HepG2 (cell line): ENCODE data around the gene RAMP3. TPM values are rescaled to one million over a fixed set of nuclear protein-coding genes. Genes with fewer than 3 reads are reported as not detected.
"Not testable (repeated sequence)": the region's sequence is repeated elsewhere in the genome, so short reads cannot be mapped to it uniquely, and the experiment has no call there.

Experiments
- ATAC-seq: fragments of 200-7000 bp; cut with Tn5 transposase; 3 replicates; pipeline ENCODE4 v1.9.1; 2020; ENCODE audit warnings: mild to moderate bottlenecking, moderate library complexity
- BruUV-seq: library from RNA; stranded (reverse); fragments of 400-500 nt; replicated peaks from 2 replicates; lab custom pipeline; 2021; lab: Mats Ljungman, UMichigan
- CTCF ChIA-PET: fragments of 300-600 bp; formaldehyde crosslinking; extraction: SDS; loops from one replicate; lab custom pipeline; 2021; ENCODE audit warnings: low total read pairs, inconsistent platforms, low intra/inter-chr PET ratio; lab: Yijun Ruan, JAX
- POLR2A ChIA-PET: fragments of 350-600 bp; sonication (Branson Sonifier 250); formaldehyde crosslinking; loops from one replicate; lab custom pipeline; 2020; ENCODE audit warnings: antibody characterized with exemption, inconsistent platforms; lab: Yijun Ruan, JAX
- DNase-seq: peaks from one replicate; pipeline ENCODE4 v3.0.0-alpha.2; 2015; ENCODE audit warnings: low spot score
- FAIRE-seq: peaks from 3 replicates; lab custom pipeline; 2011; peaks lifted over from hg19 to GRCh38; lab: Jason Lieb, UNC
- H2AFZ ChIP-seq: one replicate; pipeline ENCODE4 v1.6.1; 2011; ENCODE audit warnings: low read length, inconsistent platforms
- H3K27ac ChIP-seq: fragments of 300-600 bp; 3 replicates; pipeline ENCODE4 v1.8.0; 2011; ENCODE audit warnings: mixed run types, mild to moderate bottlenecking, mixed read lengths, low read length, inconsistent platforms; ENCODE audit not compliant: insufficient read depth; ENCODE audit errors: extremely low read length
- H3K27me3 ChIP-seq, 2 experiments: fragments of 200-600 bp in 1 of 2; 2 replicates in 1 of 2; 3 replicates in 1 of 2; pipeline versions ENCODE4 v1.6.0 to v1.8.0; 2011; ENCODE audit warnings: low read length in 2 of 2, mild to moderate bottlenecking in 2 of 2, moderate library complexity in 2 of 2, inconsistent platforms in 1 of 2; ENCODE audit not compliant: insufficient read depth in 2 of 2, control insufficient read depth in 1 of 2
- H3K36me3 ChIP-seq, 2 experiments: fragments of 200-600 bp in 1 of 2; replicated peaks in 1 of 2; 2 replicates in 1 of 2; 3 replicates in 1 of 2; pipeline versions ENCODE4 v1.5.1 to v1.8.0; 2011; ENCODE audit warnings: low read length in 2 of 2, inconsistent platforms in 1 of 2; ENCODE audit not compliant: insufficient read depth in 2 of 2, control insufficient read depth in 1 of 2
- H3K4me1 ChIP-seq: 2 replicates; pipeline ENCODE4 v1.5.1; 2012; ENCODE audit warnings: low read length, inconsistent platforms; ENCODE audit not compliant: insufficient read depth
- H3K4me2 ChIP-seq: 2 replicates; pipeline ENCODE4 v1.6.0; 2011; ENCODE audit warnings: low read depth, low read length, inconsistent platforms
- H3K4me3 ChIP-seq, 3 experiments: fragments of 200-600 bp in 1 of 3; sonication (generic), shearing (Covaris generic) in 1 of 3; replicated peaks in 1 of 3; 2 replicates each; pipeline ENCODE4 v1.5.1; 2011 to 2016; ENCODE audit warnings: low read length in 3 of 3, inconsistent platforms in 2 of 3, low read depth in 2 of 3, mild to moderate bottlenecking in 2 of 3, control low read depth in 1 of 3, mixed read lengths in 1 of 3; ENCODE audit not compliant: insufficient read depth in 1 of 3
- H3K79me2 ChIP-seq: one replicate; pipeline ENCODE4 v1.6.1; 2011; ENCODE audit warnings: low read length, inconsistent platforms; ENCODE audit not compliant: insufficient read depth
- H3K9ac ChIP-seq: 2 replicates; pipeline ENCODE4 v1.6.0; 2011; ENCODE audit warnings: mild to moderate bottlenecking, low read depth, low read length, inconsistent platforms; ENCODE audit not compliant: insufficient read depth
- H3K9me3 ChIP-seq: 2 replicates; pipeline ENCODE4 v1.5.1; 2012; ENCODE audit warnings: mild to moderate bottlenecking, low read length
- H4K20me1 ChIP-seq: 2 replicates; pipeline ENCODE4 v1.6.0; 2011; ENCODE audit warnings: inconsistent platforms, mild to moderate bottlenecking, low read length, moderate library complexity; ENCODE audit not compliant: insufficient read depth
- ARNTL ChIP-seq: sonication (generic); formaldehyde crosslinking; IDR thresholded peaks from 2 replicates; pipeline ENCODE4 v1.4.0; 2020; ENCODE audit warnings: mild to moderate bottlenecking, missing genetic modification reagents
- ATM ChIP-seq: fragments of 450-650 bp; IDR thresholded peaks from 2 replicates; pipeline ENCODE4 v1.7.1; 2017; ENCODE audit warnings: mild to moderate bottlenecking, borderline replicate concordance
- WGBS: methylation state at CpG from one replicate; pipeline ENCODE4 v1.1.6; 2017; ENCODE audit warnings: low lambda C conversion rate; 5-methylcytosine and 5-hydroxymethylcytosine counted together
- in situ Hi-C: cut with HindIII; loops from 2 replicates; pipeline ENCODE4 v1.10.0; 2017; ENCODE audit warnings: low pct_unique_long_range_greater_than_20kb; ENCODE audit not compliant: extremely low pct_ligation_motif_present
- intact Hi-C: fragments of 100-400 bp; cut with micrococcal nuclease; formaldehyde crosslinking; loops from one replicate; pipeline ENCODE4 v1.10.0; 2022; ENCODE audit not compliant: unreplicated experiment
- polyA plus RNA-seq, 8 experiments: library from polyadenylated mRNA; depleted of rRNA in 3 of 8; stranded (reverse) in 7 of 8; unstranded in 1 of 8; fragments of >200 nt; fragmentation: Illumina TruSeq in 4 of 8; extraction: Trizol in 4 of 8; gene quantifications; 2 replicates each; pipeline versions ENCODE4 v1.2.1 to v1.2.3, GENCODE V29; 2011 to 2016; ENCODE audit warnings: low read depth in 4 of 8, missing spikeins in 1 of 8, mixed read lengths in 1 of 8; ENCODE audit not compliant: insufficient read depth in 1 of 8
- total RNA-seq, 5 experiments: library from RNA; depleted of rRNA; stranded (reverse); fragments of >200 nt; fragmentation: Illumina TruSeq; extraction: Trizol; gene quantifications; 2 replicates each; pipeline ENCODE4 v1.2.3, GENCODE V29; 2016; ENCODE audit warnings: low read depth in 1 of 5

Gene RAMP3
- total and polyA plus RNA-seq, 2 of the 13 experiments (the other 11 are each of a cell fraction or from before 2014, with no cell fraction given) = not detected

GRCh38 chr7:45153233-45153632 lies 4.4 kb upstream of the RAMP3 start:
- Histone ChIP-seq H3K27me3 (peaks cover 6 to 59% of the 10 kb centered on the region in 2 experiments; a peak in 4 of 5 replicates), H4K20me1 (no peaks in the 10 kb centered on the region), H2AFZ (no peak overlapping the region), H3K36me3 (no peaks in the 10 kb centered on the region), H3K4me2 (no peak overlapping the region), H3K9ac (no peak overlapping the region), H3K4me1 (no peaks in the 10 kb centered on the region), H3K79me2 (no peaks in the 10 kb centered on the region), H3K27ac (no peak overlapping the region), H3K9me3 (no peaks in the 10 kb centered on the region), H3K4me3 (no peak overlapping the region)
- intact Hi-C loops = loop anchor here (5.0 to 10.0 kb wide), 2 partner anchors 432 to 509 kb away; no protein-coding TSS in a partner anchor
- TF ChIP-seq ATM (0 out of 2 replicates have a peak, but pooled peaks have one; percentile 14), ARNTL (CRISPR knock-in tag) (no peak)
- FAIRE-seq (no peak), DNase-seq (no peak), ATAC-seq (no peak; the same call in 2 of the 3 replicates)
- POLR2A ChIA-PET = no interaction called here
- in situ Hi-C loops = loop anchor here (5.0 to 25.0 kb wide), 2 partner anchors 109 to 434 kb away; no protein-coding TSS in a partner anchor
- CTCF ChIA-PET = interaction anchor here (2.7 kb wide), 1 partner anchor 107 kb away, joined by 37 read pairs; no protein-coding TSS in a partner anchor
- 21% methylated on average over 3 of the region's 3 CpGs for WGBS
- no TSS peak for BruUV-seq

GRCh38 chr7:45153861-45154260 lies 3.7 kb upstream of the RAMP3 start:
- ATAC-seq, H4K20me1 ChIP-seq, FAIRE-seq, H3K27ac ChIP-seq, H3K4me3 ChIP-seq, H3K4me1 ChIP-seq, H3K4me2 ChIP-seq, H3K36me3 ChIP-seq, H3K9ac ChIP-seq, H2AFZ ChIP-seq, DNase-seq, POLR2A ChIA-PET, H3K79me2 ChIP-seq, BruUV-seq, H3K9me3 ChIP-seq: not testable (repeated sequence)
- intact Hi-C loops (loop anchor here (2.0 to 10.0 kb wide), 3 partner anchors 431 to 701 kb away; no protein-coding TSS in a partner anchor), in situ Hi-C loops (loop anchor here (5.0 to 25.0 kb wide), 2 partner anchors 108 to 433 kb away; no protein-coding TSS in a partner anchor)
- CTCF ChIA-PET = interaction anchor here (0.7 to 2.7 kb wide), 3 partner anchors 104 to 700 kb away, joined by 3 to 37 read pairs (median 9); no protein-coding TSS in a partner anchor
- 52% methylated on average over 8 of the region's 8 CpGs for WGBS
- H3K27me3 ChIP-seq = peaks cover 7 to 60% of the 10 kb centered on the region in 2 experiments; a peak in 4 of 5 replicates
